HG02588 (cell line): Measurements from ENCODE around the gene PPFIBP1.
"Not testable (repeated sequence)": the region's sequence is repeated elsewhere in the genome, so short reads cannot be mapped to it uniquely, and the experiment has no call there.

Experiments
- ATAC-seq: cut with Tn5 transposase; IDR thresholded peaks from one replicate; pipeline ENCODE4 v1.9.1; 2021; ENCODE audit warnings: mild to moderate bottlenecking, moderate library complexity; ENCODE audit not compliant: unreplicated experiment

PPFIBP1 gene

GRCh38 chr12:27620121-27620520 is 96.1 kb downstream of the PPFIBP1 start:
- no peak for ATAC-seq

- no peak for ATAC-seq
These were observed 98.6 kb downstream of the PPFIBP1 start for GRCh38 chr12:27622436-27623195.

DNA sequence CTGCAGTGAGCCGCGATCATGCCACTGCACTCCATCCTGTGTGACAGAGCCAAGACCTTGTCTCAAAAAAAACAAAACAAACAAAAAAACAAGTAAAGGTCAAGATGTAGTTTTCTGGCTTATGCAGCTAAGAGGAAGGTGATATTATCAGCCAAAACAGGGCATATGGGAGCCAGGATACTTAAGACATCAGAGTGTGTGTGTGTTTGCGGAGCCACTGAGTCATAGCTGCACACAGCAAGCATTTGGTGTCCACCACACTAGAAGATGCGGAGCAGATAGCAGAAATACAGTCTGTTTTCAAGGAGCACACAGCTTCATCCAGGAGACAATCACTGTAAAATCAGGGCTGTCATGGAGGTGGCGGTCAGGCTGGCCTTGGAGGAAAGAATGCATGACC is 99.6 kb downstream of the PPFIBP1 start:
- ATAC-seq = no peak

- no peak for ATAC-seq
These were observed 100.6 kb downstream of the PPFIBP1 start for GRCh38 chr12:27624586-27624985.

DNA sequence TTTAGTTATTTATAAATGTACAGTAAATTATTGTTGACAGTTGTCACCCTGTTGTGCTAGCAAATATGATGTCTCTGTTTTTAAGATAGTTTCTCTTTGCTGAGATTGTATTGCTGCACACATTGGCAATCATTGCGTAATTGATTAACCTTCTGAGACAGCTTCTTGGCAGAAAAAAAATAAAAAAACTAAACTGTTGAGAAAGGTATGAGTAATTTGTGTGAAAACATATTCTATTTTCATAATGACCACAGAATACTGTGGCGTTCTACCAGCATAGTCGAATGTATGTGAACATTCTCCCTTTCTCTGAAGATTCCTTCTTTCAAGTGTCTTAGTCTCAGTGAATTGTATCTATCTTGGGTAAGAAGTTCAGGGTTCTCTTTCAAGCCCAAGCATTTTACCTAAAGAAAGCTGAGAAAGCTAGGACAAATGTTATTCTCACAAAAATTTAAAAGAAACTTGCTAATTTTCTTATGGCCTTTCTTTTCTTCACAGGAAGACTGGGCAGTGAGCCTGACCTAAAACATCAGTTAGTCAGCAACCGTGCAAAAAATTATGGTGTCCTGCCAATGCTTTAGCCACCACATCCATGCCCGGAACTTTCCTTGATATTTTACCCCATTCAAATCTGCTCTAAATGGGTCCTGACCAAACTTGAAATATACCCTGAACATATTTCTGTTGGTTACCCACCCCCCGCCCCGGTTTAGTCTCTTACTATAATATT is 103.3 kb downstream of the PPFIBP1 start:
- ATAC-seq = no peak

- ATAC-seq = not testable (repeated sequence)
These were observed 104.0 kb downstream of the PPFIBP1 start for GRCh38 chr12:27627853-27628469.

DNA sequence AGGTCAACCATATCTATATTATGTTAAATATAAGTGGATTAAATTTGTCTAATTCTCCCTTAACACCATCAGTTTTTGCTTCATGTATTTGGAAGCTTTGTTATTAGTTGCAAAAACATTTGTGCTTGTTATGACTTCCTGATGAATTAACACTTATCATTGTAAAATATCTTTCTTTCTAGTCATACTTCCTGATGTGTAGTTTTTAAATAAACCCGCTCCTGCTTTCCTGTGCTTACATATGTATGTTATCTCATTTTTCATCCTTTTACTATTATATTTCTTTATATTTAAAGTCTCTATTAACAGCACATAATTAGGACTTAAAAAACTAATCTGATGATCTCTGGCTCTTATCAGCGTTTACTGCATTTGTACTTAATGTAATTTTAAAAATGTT is 106.2 kb downstream of the PPFIBP1 start:
- ATAC-seq = not testable (repeated sequence)

DNA sequence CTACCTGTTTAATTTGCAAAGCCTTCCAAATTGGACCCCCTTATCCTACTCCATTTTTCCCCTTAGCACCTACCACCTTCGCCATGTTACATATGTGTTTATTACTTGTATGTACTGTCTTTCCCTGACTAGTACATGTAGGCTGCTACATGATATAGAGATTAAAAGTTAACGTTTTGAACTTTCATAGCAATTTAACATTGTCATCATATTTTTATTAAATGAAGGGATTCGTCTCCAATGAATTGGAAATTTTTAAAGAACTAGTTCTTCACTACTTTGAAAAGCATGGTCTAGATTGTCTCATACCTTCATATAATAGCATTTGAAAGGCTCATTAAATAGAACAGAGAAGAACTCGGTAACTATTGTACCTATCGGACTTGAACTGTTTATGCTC is 107.4 kb downstream of the PPFIBP1 start:
- ATAC-seq = no peak

- no peak for ATAC-seq
These were observed 107.9 kb downstream of the PPFIBP1 start for GRCh38 chr12:27631813-27632491.

- ATAC-seq = no peak
These were observed 111.5 kb downstream of the PPFIBP1 start for GRCh38 chr12:27635349-27635972.

DNA sequence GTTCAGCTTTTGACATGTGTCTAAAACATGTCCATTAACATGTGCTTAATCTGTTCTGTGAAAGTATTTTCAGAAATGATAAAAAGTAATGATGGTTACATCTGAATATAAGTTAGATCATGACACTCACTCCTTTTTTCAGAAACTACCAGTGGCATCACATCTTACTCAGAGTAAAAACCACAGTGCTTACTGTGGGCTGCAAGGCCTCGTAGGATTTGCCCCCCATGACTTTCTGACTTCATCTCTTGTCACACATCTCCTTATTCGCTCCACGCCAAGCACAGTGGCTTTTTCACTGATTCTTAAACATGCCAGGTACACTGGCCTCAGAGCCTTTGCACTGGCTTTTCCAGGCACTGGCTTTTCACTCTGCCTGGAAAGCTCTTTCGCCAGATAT is 112.6 kb downstream of the PPFIBP1 start:
- not testable (repeated sequence) for ATAC-seq

- ATAC-seq = no peak
These were observed 113.5 kb downstream of the PPFIBP1 start for GRCh38 chr12:27637524-27637923.

GRCh38 chr12:27639265-27639664 is 115.3 kb downstream of the PPFIBP1 start:
- ATAC-seq = no peak

DNA sequence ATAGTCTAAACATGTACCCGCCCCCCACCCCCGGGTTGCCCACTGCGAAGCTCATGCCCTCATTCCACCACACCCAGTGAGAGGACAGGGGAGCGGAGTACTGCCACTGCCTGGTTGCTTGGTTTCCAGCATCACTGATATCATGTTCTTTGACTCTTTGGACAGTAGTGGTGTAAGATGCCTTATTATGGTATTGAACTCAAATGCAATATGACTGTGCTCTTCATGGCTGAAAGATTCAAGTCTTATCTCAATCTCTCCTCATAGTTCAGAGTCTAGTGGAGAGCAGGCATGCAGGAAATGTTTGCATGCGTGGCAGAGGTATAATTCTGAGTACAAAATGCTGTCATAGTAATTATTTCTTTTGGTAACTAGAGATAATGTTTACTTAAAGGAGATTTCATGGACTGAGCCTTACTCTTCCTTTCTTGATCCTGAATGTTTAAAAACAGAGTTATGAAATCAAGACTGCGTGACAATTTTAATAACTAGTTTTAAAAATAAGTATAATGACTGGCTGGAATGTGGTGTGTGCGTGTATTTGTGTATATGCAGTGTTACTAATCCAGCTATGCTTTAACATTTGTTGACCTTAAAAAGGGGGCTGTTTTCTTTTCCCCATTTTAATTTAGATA is 116.7 kb downstream of the PPFIBP1 start:
- ATAC-seq = not testable (repeated sequence)

DNA sequence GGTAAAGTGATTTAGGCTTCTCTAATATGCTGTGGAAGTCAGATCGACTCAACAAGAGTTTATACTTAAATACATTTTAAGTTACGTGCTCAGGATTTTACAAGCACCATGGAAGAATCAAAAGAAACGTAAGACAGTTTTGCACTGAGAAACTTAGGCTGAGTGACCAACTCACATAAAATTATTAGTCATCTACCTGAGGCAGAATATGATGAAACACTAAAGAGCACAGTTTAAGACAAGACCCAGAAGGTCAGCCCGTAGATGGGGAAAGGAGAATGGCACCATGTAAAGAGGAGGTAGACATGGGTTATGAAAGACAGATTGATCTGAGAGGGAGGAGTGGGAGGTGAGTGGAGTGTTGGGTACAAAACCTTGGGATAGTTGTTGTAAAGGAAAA is 118.4 kb downstream of the PPFIBP1 start:
- not testable (repeated sequence) for ATAC-seq

- ATAC-seq = not testable (repeated sequence)
These were observed 118.9 kb downstream of the PPFIBP1 start for GRCh38 chr12:27642892-27643291.

DNA sequence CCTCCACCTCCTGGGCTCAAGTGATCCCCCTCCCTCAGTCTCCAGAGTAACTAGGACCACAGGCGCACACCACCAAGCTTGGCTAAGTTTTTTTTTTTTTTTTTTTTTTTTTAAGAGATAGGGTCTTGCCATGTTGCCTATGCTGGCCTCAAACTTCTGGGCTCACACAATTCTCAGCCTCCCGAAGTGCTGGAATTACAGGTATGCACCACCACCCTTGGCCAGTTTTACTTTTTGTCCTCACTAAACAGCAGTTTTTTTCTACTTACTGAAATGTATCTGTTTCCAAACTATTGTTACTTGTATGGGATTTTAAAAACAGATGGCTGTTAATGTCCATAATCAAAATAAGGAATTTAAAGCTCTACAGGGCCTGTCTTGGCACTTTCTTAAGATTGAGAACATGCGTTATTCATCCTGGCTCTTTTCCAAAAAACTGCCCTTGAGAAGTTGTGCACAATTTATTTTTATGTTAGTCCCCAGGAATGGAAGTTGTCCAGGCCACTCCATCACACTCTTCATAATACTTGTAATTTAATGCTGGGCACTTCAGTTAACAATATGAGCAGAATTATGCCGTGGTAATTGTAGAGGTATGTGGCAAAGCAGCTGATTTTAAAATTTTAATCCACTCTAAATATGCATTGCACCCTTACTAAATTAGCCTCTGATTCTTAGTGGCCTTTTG is 120.3 kb downstream of the PPFIBP1 start:
- no peak for ATAC-seq

DNA sequence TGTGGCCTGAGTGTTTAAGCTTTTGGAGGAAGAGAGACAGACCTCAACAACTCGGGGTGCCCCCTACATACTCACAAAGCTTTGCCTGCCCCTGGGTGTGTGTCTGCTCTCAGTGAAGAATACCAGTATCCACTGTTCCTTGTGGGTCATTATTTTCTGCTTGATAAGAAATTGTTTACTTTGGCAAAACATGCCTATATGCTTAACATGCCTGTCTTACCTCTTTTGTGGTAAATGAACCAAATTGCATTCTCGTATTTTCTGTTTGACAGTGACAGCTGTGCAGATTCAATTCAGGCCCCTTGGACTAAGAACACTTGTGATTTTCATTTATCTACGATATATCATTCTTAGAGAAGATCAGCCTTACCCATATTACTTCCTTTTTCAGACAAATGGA is 121.7 kb downstream of the PPFIBP1 start:
- no peak for ATAC-seq

GRCh38 chr12:27646149-27646548 is 122.1 kb downstream of the PPFIBP1 start:
- no peak for ATAC-seq

- no peak for ATAC-seq
These were observed 126.0 kb downstream of the PPFIBP1 start for GRCh38 chr12:27650011-27650410.
